Measurements from ENCODE around the gene MAP2K7.

DNA sequence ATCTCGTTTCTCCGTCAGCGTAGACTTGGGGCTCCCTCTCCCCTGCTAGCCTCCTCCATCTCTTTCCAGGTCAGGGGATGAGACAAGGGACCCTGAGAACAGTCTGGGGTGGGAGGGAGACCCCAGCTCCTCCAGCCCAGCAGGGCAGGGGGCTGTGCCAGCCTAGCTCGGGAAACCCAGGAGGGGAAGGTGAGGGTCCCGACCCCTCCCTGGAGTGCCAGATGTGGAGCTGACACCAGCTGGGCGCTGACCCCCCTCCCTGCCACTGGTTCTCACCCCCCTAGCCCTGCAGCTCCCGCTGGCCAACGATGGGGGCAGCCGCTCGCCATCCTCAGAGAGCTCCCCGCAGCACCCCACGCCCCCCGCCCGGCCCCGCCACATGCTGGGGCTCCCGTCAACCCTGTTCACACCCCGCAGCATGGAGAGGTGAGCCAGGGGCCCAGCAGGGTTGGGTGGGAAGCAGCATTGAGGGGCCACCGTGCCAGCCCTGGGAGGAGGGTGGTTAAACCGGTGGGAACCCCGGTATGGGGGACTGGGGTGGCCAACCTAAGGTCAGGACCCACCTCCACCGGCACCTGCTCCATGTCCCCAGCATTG is 5.9 kb downstream of the MAP2K7 start:
- TF ChIP-seq CTCF (IDR thresholded peaks at IDR 0.05) (no peak), POLR2A (IDR thresholded peaks at IDR 0.05) (no peak)
